GM12878 (cell line): ENCODE results near the gene NCBP2. TPM values are rescaled to one million over a fixed set of nuclear protein-coding genes. Genes with fewer than 3 reads are reported as not detected.

Experiments used
- BCL11A ChIP-seq: IDR thresholded peaks from 2 replicates; pipeline ENCODE4 v1.6.1; 2011; ENCODE audit warnings: low read depth, low read length
- CBFB ChIP-seq: IDR thresholded peaks from 2 replicates; pipeline ENCODE4 v1.6.1; 2016; ENCODE audit warnings: antibody characterized with exemption, low read depth
- CHD1 ChIP-seq: IDR thresholded peaks from 2 replicates; pipeline ENCODE4 v1.6.1; 2012; ENCODE audit warnings: low read depth, low read length, improper control_type of control experiment
- EP300 ChIP-seq, 2 experiments: fragments of 150-350 bp in 1 of 2; IDR thresholded peaks; 2 replicates each; pipeline ENCODE4 v1.6.1; 2011 to 2012; ENCODE audit warnings: low read depth in 2 of 2, low read length in 2 of 2, borderline replicate concordance in 1 of 2, improper control_type of control experiment in 1 of 2, inconsistent platforms in 1 of 2; ENCODE audit not compliant: control insufficient read depth in 1 of 2
- FOXK2 ChIP-seq: fragments of 450-650 bp; IDR thresholded peaks from 2 replicates; pipeline ENCODE4 v1.6.1; 2017; ENCODE audit warnings: mild to moderate bottlenecking, moderate library complexity
- HDAC2 ChIP-seq: fragments of 200-600 bp; sonication (generic); IDR thresholded peaks from 2 replicates; pipeline ENCODE4 v1.6.1; 2017
- IKZF1 ChIP-seq: fragments of 450-650 bp; conservative IDR thresholded peaks from 2 replicates; pipeline ENCODE4 v1.6.1; 2017; ENCODE audit warnings: antibody characterized with exemption, mild to moderate bottlenecking
- MTA2 ChIP-seq: fragments of 450-650 bp; IDR thresholded peaks from 2 replicates; pipeline ENCODE4 v1.6.1; 2016; ENCODE audit warnings: low read depth, mild to moderate bottlenecking, moderate library complexity
- NFIC ChIP-seq: IDR thresholded peaks from 2 replicates; pipeline ENCODE4 v1.6.1; 2012; ENCODE audit warnings: low read depth, mild to moderate bottlenecking, inconsistent platforms, low read length, moderate library complexity
- PML ChIP-seq: IDR thresholded peaks from 2 replicates; pipeline ENCODE4 v1.6.1; 2012; ENCODE audit warnings: low read length, inconsistent platforms
- POLR2AphosphoS2 ChIP-seq: IDR thresholded peaks from 2 replicates; pipeline ENCODE4 v1.6.1; 2011; ENCODE audit warnings: low read depth, mild to moderate bottlenecking, low read length, improper control_type of control experiment, moderate library complexity
- POLR2AphosphoS5 ChIP-seq: IDR thresholded peaks from 2 replicates; pipeline ENCODE4 v1.6.1; 2011; ENCODE audit warnings: mild to moderate bottlenecking, low read length, inconsistent platforms
- RAD21 ChIP-seq: IDR thresholded peaks from 2 replicates; pipeline ENCODE4 v1.6.1; 2011; ENCODE audit warnings: mild to moderate bottlenecking, low read depth, low read length, moderate library complexity; ENCODE audit not compliant: insufficient read depth
- RFX5 ChIP-seq: IDR thresholded peaks from 2 replicates; pipeline ENCODE4 v1.6.1; 2011; ENCODE audit warnings: low read depth, low read length, improper control_type of control experiment
- SIN3A ChIP-seq: IDR thresholded peaks from 2 replicates; pipeline ENCODE4 v1.6.1; 2012; ENCODE audit warnings: low read depth, low read length, improper control_type of control experiment
- SMARCA5 ChIP-seq: fragments of 450-650 bp; IDR thresholded peaks from 2 replicates; pipeline ENCODE4 v1.6.1; 2017; ENCODE audit warnings: mild to moderate bottlenecking
- STAT3 ChIP-seq: IDR thresholded peaks from 2 replicates; pipeline ENCODE4 v1.6.1; 2011; ENCODE audit warnings: low read depth, low read length, improper control_type of control experiment
- SUZ12 ChIP-seq: fragments of 200-600 bp; sonication (generic); IDR thresholded peaks from one replicate; pipeline ENCODE4 v1.6.1; 2018; ENCODE audit warnings: antibody characterized with exemption, mild to moderate bottlenecking; ENCODE audit not compliant: unreplicated experiment
- TARDBP ChIP-seq: IDR thresholded peaks from 2 replicates; pipeline ENCODE4 v1.6.1; 2016; ENCODE audit warnings: borderline replicate concordance
- ZNF217 ChIP-seq: fragments of 450-650 bp; IDR thresholded peaks from 2 replicates; pipeline ENCODE4 v1.6.1; 2017; ENCODE audit warnings: antibody characterized with exemption, mild to moderate bottlenecking
- ZSCAN29 ChIP-seq: fragments of 450-650 bp; IDR thresholded peaks from 2 replicates; pipeline ENCODE4 v1.6.1; 2017; ENCODE audit warnings: mild to moderate bottlenecking, moderate library complexity
- polyA plus RNA-seq, 11 experiments: library from polyadenylated mRNA; depleted of rRNA in 4 of 11; unstranded in 6 of 11; stranded (reverse) in 5 of 11; fragments of >200 nt; fragmentation: Nextera tagmentation in 4 of 11; fragmentation: Illumina TruSeq in 1 of 11; extraction: Ambion mirVana in 4 of 11; extraction: Trizol in 1 of 11; gene quantifications; 1 replicate in 1 of 11; 2 replicates in 10 of 11; pipeline versions ENCODE4 v1.2.1 to v1.2.3, GENCODE V29; 2011 to 2016; ENCODE audit warnings: inconsistent platforms in 2 of 11, missing spikeins in 2 of 11, low read depth in 1 of 11
- total RNA-seq, 4 experiments: library from RNA; depleted of rRNA in 3 of 4; stranded (reverse); fragments of >200 nt in 3 of 4; fragmentation: Illumina TruSeq in 1 of 4; extraction: Trizol in 1 of 4; gene quantifications; 2 replicates each; pipeline versions ENCODE4 v1.2.1 to v1.2.3, GENCODE V29; 2013 to 2021
- TF ChIP-seq, protein P1 (sequence below): fragments of 450-650 bp; IDR thresholded peaks from 2 replicates; pipeline ENCODE4 v1.6.1; 2016; ENCODE audit warnings: mild to moderate bottlenecking
- TF ChIP-seq, protein P2 (sequence below): fragments of 450-650 bp; IDR thresholded peaks from 2 replicates; pipeline ENCODE4 v1.6.1; 2017; ENCODE audit warnings: mild to moderate bottlenecking
- TF ChIP-seq, protein P3 (sequence below): IDR thresholded peaks from 2 replicates; pipeline ENCODE4 v1.6.1; 2012; ENCODE audit warnings: low read depth, low read length, improper control_type of control experiment
- TF ChIP-seq, protein P4 (sequence below): IDR thresholded peaks from 2 replicates; pipeline ENCODE4 v1.6.1; 2012; ENCODE audit warnings: mild to moderate bottlenecking, low read depth, low read length

The NCBP2 gene
- total and polyA plus RNA-seq, 10 of the 15 experiments (the other 5 are each of a cell fraction or from before 2014, with no cell fraction given) = 59.6 to 136 (median 96.4) TPM

DNA sequence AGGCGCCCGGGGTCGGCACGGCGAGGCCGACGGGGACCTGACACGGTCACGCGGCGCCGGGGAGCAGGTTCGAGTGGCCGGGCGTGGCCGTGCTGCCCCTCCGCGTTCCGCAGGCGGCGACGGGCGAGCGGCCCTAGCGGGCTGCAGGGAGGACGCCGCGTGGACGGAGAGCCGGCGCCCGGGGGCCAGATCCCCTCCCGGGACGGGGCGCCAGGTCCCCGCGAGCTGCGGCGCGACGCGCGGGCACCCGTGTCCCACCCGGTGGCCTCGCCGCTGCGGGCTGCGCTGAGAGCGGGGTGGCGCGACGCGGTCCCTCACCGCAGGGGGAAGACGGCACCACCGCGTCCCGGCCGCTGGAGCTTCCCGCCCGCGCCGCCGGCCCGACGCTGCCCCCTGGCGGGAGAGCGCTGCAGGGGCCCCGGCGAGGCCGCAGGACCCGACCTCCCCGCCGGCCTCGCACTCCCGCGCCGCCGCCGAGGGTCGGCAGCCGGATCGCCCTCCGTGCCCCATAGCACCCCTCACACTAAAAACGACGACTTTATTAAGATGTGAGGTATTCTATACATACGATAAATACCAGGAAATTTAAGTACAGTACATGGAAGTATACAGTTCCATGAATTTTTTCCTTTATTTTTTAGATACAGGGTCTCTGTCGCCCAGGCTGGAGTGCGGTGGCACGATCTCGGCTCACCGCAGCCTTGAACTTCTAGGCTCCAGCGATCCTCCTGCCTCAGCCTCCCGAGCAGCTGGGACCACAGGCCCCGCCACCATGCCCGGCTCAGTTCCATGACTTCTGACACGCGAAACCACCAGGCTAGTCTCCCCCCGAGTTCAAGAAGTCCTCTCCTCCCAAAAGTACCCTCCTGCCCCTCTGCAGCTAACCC is 27.6 kb upstream of the NCBP2 start (continued):
- TF ChIP-seq BCL11A (no peak), RAD21 (peak; percentile 70), SMARCA5 (peak; percentile 94), PML (no peak), ZSCAN29 (peak; percentile 53), TARDBP (no peak), NFIC (no peak), SIN3A (no peak), RFX5 (no peak), STAT3 (no peak), ZNF217 (0 out of 2 replicates have a peak, but pooled peaks have one; percentile 47), IKZF1 (peak; percentile 97), CHD1 (no peak), CBFB (no peak), EP300 (IDR thresholded peaks at IDR 0.05; ENCODE audit: borderline replicate concordance in 1 of 2, control insufficient read depth in 1 of 2, low read depth in 2 of 2, low read length in 2 of 2) (no peak), HDAC2 (no peak), POLR2AphosphoS5 (no peak), POLR2AphosphoS2 (no peak), MTA2 (no peak), SUZ12 (no peak), FOXK2 (no peak)
- TF ChIP-seq, protein P1, sequence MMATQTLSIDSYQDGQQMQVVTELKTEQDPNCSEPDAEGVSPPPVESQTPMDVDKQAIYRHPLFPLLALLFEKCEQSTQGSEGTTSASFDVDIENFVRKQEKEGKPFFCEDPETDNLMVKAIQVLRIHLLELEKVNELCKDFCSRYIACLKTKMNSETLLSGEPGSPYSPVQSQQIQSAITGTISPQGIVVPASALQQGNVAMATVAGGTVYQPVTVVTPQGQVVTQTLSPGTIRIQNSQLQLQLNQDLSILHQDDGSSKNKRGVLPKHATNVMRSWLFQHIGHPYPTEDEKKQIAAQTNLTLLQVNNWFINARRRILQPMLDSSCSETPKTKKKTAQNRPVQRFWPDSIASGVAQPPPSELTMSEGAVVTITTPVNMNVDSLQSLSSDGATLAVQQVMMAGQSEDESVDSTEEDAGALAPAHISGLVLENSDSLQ = no peak
- TF ChIP-seq, protein P2, sequence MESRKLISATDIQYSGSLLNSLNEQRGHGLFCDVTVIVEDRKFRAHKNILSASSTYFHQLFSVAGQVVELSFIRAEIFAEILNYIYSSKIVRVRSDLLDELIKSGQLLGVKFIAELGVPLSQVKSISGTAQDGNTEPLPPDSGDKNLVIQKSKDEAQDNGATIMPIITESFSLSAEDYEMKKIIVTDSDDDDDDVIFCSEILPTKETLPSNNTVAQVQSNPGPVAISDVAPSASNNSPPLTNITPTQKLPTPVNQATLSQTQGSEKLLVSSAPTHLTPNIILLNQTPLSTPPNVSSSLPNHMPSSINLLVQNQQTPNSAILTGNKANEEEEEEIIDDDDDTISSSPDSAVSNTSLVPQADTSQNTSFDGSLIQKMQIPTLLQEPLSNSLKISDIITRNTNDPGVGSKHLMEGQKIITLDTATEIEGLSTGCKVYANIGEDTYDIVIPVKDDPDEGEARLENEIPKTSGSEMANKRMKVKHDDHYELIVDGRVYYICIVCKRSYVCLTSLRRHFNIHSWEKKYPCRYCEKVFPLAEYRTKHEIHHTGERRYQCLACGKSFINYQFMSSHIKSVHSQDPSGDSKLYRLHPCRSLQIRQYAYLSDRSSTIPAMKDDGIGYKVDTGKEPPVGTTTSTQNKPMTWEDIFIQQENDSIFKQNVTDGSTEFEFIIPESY = no peak
- TF ChIP-seq, protein P3, sequence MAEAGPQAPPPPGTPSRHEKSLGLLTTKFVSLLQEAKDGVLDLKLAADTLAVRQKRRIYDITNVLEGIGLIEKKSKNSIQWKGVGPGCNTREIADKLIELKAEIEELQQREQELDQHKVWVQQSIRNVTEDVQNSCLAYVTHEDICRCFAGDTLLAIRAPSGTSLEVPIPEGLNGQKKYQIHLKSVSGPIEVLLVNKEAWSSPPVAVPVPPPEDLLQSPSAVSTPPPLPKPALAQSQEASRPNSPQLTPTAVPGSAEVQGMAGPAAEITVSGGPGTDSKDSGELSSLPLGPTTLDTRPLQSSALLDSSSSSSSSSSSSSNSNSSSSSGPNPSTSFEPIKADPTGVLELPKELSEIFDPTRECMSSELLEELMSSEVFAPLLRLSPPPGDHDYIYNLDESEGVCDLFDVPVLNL = no peak
- TF ChIP-seq, protein P4, sequence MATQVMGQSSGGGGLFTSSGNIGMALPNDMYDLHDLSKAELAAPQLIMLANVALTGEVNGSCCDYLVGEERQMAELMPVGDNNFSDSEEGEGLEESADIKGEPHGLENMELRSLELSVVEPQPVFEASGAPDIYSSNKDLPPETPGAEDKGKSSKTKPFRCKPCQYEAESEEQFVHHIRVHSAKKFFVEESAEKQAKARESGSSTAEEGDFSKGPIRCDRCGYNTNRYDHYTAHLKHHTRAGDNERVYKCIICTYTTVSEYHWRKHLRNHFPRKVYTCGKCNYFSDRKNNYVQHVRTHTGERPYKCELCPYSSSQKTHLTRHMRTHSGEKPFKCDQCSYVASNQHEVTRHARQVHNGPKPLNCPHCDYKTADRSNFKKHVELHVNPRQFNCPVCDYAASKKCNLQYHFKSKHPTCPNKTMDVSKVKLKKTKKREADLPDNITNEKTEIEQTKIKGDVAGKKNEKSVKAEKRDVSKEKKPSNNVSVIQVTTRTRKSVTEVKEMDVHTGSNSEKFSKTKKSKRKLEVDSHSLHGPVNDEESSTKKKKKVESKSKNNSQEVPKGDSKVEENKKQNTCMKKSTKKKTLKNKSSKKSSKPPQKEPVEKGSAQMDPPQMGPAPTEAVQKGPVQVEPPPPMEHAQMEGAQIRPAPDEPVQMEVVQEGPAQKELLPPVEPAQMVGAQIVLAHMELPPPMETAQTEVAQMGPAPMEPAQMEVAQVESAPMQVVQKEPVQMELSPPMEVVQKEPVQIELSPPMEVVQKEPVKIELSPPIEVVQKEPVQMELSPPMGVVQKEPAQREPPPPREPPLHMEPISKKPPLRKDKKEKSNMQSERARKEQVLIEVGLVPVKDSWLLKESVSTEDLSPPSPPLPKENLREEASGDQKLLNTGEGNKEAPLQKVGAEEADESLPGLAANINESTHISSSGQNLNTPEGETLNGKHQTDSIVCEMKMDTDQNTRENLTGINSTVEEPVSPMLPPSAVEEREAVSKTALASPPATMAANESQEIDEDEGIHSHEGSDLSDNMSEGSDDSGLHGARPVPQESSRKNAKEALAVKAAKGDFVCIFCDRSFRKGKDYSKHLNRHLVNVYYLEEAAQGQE = no peak
